C4-2B (cell line): ENCODE measurements around the gene GPHN.

Source experiments
- CTCF ChIP-seq: fragments of 450-650 bp; conservative IDR thresholded peaks from 2 replicates; pipeline ENCODE4 v1.5.1; 2017; ENCODE audit warnings: mild to moderate bottlenecking
- ZFX ChIP-seq: fragments of 450-650 bp; IDR thresholded peaks from 2 replicates; pipeline ENCODE4 v1.6.1; 2017

- TF ChIP-seq CTCF = no peak
- TF ChIP-seq ZFX = no peak
These were observed 410.6 kb downstream of the GPHN start for GRCh38 chr14:66918527-66918926.
